GM12864 (cell line): ENCODE data around the gene CRADD.

Experiments
- DNase-seq: peaks from one replicate; pipeline ENCODE4 v3.0.0-alpha.2; 2011; ENCODE audit warnings: low read depth
- H3K4me3 ChIP-seq: 2 replicates; pipeline ENCODE4 v1.5.1; 2011; ENCODE audit warnings: mild to moderate bottlenecking, low read depth, low read length, control low read depth
- TF ChIP-seq, protein P1 (sequence below): IDR thresholded peaks from 2 replicates; pipeline ENCODE4 v1.5.1; 2011; ENCODE audit warnings: low read depth, mild to moderate bottlenecking, moderate library complexity, low read length, control low read depth, inconsistent platforms; ENCODE audit errors: missing control alignments

Gene CRADD

DNA sequence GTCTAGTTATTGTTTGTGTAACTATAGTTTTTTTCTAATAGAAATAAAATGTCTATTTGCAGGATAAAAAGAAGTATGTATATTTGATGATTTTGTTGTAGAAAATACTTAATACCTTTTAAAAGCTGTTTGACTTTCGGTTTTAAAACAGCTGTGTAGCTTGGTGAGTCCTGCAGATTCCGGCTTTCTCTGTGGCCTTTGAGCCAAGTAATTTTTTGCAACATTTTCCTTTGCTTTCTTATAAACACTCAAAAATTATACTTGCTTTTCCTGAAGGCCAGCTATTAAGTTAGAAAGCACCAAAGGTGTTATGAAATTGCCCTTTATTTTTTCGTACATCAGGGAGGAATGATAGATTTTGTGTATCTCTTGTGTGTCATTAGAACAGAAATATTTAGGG, 63.6 kb downstream of the CRADD start:
- TF ChIP-seq, protein P1, sequence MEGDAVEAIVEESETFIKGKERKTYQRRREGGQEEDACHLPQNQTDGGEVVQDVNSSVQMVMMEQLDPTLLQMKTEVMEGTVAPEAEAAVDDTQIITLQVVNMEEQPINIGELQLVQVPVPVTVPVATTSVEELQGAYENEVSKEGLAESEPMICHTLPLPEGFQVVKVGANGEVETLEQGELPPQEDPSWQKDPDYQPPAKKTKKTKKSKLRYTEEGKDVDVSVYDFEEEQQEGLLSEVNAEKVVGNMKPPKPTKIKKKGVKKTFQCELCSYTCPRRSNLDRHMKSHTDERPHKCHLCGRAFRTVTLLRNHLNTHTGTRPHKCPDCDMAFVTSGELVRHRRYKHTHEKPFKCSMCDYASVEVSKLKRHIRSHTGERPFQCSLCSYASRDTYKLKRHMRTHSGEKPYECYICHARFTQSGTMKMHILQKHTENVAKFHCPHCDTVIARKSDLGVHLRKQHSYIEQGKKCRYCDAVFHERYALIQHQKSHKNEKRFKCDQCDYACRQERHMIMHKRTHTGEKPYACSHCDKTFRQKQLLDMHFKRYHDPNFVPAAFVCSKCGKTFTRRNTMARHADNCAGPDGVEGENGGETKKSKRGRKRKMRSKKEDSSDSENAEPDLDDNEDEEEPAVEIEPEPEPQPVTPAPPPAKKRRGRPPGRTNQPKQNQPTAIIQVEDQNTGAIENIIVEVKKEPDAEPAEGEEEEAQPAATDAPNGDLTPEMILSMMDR: no peak
- no peak overlapping the region for H3K4me3 ChIP-seq
- DNase-seq: no peak

DNA sequence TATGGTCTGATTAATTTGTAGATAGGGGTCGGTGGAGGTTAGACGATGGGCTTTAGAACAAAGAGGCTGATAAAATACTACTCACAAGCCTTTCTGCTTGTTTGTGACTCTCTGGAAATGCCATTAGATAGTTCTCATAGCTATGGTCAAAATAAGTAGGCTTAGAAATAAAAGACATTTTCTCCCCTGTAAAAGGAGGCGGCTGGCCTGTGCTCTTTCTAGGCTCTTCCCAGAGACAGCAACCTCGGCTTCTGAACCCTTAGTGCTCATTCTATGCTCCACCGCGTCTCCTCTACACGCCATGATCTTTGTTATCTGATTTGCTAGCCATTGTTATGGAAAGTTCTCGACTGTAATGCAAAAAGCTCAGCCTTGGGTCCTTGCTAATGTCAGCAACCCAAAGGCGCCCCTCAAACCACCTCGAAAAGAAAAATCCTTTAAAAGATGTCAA, 64.5 kb downstream of the CRADD start:
- no peak for DNase-seq
- H3K4me3 ChIP-seq: peak overlapping the region; percentile 77
- TF ChIP-seq, protein P1: no peak

DNA sequence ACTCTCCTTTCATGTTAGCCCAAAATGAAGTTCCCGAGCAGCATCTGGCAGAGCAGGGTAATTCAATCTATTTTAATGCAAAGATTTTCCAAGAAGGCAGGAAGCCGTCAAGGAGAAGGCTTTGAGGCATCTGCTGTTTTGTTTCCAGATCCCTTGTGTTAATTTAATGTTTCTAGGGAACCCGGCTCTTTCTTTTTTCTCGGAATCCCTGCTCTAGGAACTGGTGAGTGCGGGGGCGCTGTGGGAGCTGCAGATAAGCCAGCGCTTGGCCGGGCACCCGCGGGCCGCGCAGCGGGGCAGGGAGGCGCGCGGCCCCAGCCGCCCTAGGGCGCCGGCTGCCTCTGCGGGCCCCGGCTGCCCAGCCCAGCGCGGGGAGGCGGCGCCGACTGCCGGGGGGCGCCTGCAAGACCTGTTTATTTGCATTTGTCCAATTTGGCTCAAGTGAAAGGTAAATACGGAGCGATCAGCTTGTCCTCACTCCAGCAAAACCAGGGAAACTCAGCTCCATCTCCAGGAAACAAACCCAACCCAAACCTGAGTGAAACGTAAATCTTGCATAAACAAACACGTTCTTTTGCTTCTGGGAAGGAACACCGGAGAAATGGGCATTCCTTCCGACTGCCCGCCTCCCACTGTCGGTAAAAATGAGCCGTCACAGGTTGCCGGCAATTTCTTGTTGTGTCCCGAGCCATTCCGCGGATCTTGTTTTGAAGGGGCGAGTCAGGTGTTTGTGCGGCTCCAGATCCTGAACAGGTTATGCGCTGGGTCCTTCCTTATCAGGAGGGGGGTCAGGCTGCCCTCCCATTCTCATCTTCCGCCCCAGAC, 65.1 kb downstream of the CRADD start:
- peak overlapping the region; percentile 77 for H3K4me3 ChIP-seq
- TF ChIP-seq, protein P1: no peak
- no peak for DNase-seq

DNA sequence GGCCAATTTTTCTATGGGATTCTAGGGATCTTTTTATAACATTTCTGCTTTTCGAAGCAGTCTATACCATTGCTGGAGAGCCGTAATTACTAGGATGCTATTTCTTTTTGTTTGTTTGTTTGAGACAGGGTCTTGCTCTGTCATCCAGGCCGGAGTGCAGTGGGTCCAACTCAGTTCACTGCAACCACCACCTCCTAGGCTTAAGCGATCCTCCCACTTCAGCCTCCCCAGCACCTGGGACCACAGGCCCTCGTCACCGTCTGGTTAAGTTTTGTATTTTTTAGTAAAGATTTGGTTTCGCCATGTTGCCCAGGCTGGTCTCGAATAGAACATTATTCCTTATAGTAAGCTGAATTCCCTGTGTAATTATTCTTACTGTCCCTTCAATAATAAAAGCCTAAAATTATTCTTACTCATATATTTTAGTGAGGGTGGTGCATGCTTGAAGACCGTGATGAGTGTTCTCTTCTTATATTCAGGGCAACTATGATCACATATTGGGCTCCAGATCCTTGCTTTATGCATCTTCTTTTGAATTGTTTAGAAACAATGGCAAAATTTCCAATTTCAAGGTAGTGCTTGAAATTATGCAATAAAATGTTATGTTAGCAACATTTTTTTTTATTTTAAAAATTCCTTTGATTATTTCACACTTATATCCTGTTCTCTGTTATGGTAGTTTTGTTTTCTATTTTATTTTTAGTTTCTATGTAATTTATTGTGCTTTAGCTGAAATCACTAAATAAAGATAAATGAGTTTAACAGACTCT, 66.2 kb downstream of the CRADD start:
- no peak overlapping the region for H3K4me3 ChIP-seq
- no peak for DNase-seq
- TF ChIP-seq, protein P1: no peak

DNA sequence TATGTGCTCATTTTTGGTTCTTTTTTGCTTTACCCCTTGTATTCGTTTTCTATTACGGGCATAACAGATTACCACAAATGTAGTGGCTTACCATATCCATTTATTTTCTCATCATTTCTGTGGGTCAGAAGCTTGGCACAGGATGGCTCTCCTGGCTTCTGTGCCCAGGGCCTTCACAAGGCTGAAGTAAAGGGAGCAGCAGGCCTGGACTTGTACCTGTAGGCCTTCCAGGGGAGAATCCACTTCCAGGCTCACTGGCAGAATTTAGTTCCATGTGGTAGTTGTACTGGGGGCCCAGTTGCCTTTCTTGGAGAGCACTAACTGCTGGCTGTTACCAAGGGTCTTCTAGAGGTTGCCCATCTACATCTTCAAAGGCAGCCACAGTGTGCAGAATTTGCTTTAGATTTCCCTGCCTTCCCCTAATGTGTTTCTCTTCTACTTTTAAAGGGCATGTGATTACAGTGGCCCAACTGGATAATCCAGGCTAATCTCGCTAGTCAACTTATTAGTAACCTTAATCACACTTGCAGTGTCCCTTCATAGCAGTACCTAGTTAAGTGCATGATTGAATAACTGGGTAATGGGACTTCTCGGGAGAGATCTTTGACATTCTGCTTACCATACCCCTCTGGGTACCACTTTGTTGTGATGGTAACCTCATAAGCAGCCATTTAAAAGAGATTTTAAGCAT, 67.0 kb downstream of the CRADD start:
- no peak overlapping the region for H3K4me3 ChIP-seq
- DNase-seq: no peak
- TF ChIP-seq, protein P1: no peak

DNA sequence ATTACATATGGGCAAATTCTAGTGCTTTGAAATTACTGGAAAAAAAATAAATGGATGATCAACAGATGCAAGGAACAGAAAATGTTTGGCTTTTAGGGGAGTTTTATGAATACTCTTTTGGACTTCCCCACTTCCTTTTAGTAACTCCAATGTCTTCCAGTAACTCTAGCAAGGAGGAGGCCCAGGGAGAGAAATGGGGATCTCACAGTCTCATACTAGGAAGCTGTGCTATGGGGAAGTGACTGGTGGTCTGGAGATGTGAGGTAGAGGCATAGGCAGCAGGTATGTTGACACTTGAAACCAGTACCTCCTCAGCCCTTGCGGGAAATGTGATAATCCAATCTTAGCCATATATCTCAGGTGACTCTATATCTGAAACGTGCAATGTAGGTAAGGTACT, 68.1 kb downstream of the CRADD start:
- H3K4me3 ChIP-seq: no peak overlapping the region
- no peak for DNase-seq
- TF ChIP-seq, protein P1: no peak
